ENCODE measurements around the gene BACH2. TPM values are rescaled to one million over a fixed set of nuclear protein-coding genes. Genes with fewer than 3 reads are reported as not detected.

Gene BACH2
- total and polyA plus RNA-seq, 2 of the 8 experiments (the other 6 are each of a cell fraction or from before 2014, with no cell fraction given) = 1.9 to 5.9 TPM

DNA sequence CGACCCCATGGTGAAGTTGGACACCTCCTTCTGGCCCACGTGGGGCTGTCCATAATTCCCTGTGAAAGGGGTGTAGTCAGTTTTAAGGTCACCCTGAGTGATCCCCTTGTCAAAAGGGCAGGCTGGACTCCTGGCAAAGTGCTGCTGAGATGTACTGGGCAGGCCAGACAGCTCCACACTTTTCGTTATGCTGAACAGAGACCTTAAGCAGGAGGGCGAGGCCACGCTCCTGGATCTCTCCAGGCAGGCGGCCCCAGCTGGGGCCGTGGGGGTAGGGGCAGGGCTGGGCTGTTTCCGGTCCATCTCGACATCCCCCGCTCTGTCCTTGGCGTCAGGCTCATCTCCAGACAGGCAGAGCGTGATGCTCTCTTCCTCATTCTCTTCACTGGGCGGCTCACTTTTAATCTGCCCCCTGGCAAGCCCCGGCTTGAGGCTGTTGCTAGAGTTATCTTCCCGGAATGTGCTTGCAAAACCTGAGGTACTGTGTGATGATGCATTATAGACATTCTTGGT lies 345.7 kb downstream of the BACH2 start (continued):
- TF ChIP-seq, protein P1, sequence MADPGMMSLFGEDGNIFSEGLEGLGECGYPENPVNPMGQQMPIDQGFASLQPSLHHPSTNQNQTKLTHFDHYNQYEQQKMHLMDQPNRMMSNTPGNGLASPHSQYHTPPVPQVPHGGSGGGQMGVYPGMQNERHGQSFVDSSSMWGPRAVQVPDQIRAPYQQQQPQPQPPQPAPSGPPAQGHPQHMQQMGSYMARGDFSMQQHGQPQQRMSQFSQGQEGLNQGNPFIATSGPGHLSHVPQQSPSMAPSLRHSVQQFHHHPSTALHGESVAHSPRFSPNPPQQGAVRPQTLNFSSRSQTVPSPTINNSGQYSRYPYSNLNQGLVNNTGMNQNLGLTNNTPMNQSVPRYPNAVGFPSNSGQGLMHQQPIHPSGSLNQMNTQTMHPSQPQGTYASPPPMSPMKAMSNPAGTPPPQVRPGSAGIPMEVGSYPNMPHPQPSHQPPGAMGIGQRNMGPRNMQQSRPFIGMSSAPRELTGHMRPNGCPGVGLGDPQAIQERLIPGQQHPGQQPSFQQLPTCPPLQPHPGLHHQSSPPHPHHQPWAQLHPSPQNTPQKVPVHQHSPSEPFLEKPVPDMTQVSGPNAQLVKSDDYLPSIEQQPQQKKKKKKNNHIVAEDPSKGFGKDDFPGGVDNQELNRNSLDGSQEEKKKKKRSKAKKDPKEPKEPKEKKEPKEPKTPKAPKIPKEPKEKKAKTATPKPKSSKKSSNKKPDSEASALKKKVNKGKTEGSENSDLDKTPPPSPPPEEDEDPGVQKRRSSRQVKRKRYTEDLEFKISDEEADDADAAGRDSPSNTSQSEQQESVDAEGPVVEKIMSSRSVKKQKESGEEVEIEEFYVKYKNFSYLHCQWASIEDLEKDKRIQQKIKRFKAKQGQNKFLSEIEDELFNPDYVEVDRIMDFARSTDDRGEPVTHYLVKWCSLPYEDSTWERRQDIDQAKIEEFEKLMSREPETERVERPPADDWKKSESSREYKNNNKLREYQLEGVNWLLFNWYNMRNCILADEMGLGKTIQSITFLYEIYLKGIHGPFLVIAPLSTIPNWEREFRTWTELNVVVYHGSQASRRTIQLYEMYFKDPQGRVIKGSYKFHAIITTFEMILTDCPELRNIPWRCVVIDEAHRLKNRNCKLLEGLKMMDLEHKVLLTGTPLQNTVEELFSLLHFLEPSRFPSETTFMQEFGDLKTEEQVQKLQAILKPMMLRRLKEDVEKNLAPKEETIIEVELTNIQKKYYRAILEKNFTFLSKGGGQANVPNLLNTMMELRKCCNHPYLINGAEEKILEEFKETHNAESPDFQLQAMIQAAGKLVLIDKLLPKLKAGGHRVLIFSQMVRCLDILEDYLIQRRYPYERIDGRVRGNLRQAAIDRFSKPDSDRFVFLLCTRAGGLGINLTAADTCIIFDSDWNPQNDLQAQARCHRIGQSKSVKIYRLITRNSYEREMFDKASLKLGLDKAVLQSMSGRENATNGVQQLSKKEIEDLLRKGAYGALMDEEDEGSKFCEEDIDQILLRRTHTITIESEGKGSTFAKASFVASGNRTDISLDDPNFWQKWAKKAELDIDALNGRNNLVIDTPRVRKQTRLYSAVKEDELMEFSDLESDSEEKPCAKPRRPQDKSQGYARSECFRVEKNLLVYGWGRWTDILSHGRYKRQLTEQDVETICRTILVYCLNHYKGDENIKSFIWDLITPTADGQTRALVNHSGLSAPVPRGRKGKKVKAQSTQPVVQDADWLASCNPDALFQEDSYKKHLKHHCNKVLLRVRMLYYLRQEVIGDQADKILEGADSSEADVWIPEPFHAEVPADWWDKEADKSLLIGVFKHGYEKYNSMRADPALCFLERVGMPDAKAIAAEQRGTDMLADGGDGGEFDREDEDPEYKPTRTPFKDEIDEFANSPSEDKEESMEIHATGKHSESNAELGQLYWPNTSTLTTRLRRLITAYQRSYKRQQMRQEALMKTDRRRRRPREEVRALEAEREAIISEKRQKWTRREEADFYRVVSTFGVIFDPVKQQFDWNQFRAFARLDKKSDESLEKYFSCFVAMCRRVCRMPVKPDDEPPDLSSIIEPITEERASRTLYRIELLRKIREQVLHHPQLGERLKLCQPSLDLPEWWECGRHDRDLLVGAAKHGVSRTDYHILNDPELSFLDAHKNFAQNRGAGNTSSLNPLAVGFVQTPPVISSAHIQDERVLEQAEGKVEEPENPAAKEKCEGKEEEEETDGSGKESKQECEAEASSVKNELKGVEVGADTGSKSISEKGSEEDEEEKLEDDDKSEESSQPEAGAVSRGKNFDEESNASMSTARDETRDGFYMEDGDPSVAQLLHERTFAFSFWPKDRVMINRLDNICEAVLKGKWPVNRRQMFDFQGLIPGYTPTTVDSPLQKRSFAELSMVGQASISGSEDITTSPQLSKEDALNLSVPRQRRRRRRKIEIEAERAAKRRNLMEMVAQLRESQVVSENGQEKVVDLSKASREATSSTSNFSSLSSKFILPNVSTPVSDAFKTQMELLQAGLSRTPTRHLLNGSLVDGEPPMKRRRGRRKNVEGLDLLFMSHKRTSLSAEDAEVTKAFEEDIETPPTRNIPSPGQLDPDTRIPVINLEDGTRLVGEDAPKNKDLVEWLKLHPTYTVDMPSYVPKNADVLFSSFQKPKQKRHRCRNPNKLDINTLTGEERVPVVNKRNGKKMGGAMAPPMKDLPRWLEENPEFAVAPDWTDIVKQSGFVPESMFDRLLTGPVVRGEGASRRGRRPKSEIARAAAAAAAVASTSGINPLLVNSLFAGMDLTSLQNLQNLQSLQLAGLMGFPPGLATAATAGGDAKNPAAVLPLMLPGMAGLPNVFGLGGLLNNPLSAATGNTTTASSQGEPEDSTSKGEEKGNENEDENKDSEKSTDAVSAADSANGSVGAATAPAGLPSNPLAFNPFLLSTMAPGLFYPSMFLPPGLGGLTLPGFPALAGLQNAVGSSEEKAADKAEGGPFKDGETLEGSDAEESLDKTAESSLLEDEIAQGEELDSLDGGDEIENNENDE (IDR thresholded peaks at IDR 0.05; ENCODE audit: insufficient replicate concordance, low read length) = no peak
- TF ChIP-seq ASH2L (IDR thresholded peaks at IDR 0.05; ENCODE audit: low read length) = no peak
- no peak for TF ChIP-seq POLR2AphosphoS5 (IDR thresholded peaks at IDR 0.05; ENCODE audit: low read depth, low read length)
- no peak for TF ChIP-seq EP300 (IDR thresholded peaks at IDR 0.05; ENCODE audit: borderline replicate concordance in 1 of 2, low read depth in 2 of 2, low read length in 2 of 2)
